ENCODE measurements around the gene FOXD3.
"Not testable (repeated sequence)": the region's sequence is repeated elsewhere in the genome, so short reads cannot be mapped to it uniquely, and the experiment has no call there.

FOXD3 gene

DNA sequence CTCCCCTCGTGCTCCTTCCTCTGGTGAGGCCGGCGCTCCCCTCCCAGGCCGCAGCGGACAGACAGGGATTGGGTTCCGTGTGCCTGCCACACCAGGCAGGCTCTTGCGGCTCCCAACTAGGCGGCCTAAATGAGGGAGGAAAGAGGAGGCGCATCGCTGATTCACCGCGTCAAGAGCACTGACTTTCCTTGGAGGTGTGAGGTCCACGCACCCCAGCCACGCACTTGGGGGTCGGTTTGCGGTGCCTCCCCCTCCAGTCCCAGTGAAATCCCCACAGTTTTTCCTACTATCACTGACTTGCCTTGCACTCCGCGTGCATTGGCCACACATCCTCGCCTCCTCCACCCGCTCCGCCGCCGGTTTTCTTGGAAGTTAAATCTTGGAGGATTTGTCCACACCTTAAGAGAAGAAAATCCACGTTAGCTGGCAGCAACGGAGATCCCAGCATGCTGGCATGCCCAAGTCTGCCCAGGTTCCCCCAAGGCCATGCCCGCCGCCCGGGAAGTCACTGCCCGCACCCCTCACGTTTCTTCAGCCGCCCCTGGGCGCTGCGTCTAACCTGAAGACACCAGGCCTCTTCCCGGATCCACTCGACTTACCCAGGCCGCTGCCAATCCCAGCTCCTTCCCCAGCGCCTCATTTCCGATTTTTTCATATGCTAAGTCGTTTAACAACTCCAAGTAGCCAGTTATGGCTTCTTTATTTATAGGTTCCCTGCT is 1.1 kb upstream of the FOXD3 start:
- peak; percentile 42 for DNase-seq (ENCODE audit: low read depth, low spot score)

DNA sequence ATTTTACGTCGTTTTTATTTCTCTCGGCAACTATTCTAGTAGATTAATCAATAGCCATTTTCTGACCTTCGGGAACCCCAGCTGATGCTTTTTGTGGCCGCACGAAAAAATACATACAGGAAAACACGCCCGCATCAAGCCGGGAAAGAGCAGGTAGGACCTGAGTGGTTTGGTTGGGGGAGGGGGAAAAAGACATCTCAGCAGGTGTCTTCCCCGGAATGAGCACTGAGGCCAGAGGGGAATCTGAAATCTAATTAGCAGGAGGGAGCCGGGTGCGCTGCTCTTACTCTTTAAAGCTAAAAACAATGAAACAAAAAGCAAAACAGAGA is 618 bp upstream of the FOXD3 start:
- DNase-seq (ENCODE audit: low read depth, low spot score): peak; percentile 58

DNA sequence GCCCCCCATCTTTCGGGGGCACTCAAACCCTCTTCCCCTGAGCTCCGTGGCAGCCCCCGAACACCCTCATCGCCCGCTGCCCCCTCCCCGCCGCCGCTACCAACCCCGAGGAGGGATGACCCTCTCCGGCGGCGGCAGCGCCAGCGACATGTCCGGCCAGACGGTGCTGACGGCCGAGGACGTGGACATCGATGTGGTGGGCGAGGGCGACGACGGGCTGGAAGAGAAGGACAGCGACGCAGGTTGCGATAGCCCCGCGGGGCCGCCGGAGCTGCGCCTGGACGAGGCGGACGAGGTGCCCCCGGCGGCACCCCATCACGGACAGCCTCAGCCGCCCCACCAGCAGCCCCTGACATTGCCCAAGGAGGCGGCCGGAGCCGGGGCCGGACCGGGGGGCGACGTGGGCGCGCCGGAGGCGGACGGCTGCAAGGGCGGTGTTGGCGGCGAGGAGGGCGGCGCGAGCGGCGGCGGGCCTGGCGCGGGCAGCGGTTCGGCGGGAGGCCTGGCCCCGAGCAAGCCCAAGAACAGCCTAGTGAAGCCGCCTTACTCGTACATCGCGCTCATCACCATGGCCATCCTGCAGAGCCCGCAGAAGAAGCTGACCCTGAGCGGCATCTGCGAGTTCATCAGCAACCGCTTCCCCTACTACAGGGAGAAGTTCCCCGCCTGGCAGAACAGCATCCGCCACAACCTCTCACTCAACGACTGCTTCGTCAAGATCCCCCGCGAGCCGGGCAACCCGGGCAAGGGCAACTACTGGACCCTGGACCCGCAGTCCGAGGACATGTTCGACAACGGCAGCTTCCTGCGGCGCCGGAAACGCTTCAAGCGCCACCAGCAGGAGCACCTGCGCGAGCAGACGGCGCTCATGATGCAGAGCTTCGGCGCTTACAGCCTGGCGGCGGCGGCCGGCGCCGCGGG is 837 bp downstream of the FOXD3 start:
- DNase-seq (ENCODE audit: low read depth, low spot score): peak; percentile 67

DNA sequence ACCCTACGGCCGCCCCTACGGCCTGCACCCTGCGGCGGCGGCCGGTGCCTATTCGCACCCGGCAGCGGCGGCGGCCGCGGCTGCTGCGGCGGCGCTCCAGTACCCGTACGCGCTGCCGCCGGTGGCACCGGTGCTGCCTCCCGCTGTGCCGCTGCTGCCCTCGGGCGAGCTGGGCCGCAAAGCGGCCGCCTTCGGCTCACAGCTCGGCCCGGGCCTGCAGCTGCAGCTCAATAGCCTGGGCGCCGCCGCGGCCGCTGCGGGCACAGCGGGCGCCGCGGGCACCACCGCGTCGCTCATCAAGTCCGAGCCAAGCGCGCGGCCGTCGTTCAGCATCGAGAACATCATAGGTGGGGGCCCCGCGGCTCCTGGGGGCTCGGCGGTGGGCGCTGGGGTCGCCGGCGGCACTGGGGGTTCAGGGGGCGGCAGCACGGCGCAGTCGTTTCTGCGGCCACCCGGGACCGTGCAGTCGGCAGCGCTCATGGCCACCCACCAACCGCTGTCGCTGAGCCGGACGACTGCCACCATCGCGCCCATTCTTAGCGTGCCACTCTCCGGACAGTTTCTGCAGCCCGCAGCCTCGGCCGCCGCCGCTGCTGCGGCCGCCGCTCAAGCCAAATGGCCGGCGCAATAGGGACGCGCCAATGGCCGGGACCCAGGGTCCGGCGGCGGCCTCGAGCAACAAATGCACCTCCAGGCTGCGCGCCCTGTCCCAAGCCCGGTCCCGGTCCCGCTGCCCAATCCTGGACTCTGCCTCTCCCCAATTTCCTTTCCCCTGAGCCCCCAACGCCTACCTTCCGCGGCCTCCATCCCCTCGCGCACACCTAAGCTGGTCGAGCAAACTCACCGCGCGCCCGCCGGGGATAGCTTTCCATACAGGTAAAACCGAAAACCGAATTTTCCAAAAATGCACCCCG is 1.8 kb downstream of the FOXD3 start:
- peak; percentile 43 for DNase-seq (ENCODE audit: low read depth, low spot score)

DNA sequence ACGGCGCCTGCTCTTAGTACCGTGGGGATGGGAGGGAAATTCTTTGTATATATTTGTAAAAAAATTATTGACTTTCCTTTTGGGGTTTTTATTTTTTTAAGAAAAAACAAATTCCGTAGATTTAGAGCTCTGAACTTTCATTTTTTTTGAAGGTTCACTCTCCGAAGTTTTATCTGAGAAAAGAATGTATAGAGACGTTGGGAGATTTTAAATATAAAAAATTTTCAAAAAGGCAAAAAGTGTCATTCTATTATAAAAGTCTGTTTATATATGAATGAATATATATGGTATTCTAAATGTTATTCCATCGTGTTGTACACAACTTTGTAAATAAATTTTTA is 2.4 kb downstream of the FOXD3 start:
- DNase-seq (ENCODE audit: low read depth, low spot score): no peak

DNA sequence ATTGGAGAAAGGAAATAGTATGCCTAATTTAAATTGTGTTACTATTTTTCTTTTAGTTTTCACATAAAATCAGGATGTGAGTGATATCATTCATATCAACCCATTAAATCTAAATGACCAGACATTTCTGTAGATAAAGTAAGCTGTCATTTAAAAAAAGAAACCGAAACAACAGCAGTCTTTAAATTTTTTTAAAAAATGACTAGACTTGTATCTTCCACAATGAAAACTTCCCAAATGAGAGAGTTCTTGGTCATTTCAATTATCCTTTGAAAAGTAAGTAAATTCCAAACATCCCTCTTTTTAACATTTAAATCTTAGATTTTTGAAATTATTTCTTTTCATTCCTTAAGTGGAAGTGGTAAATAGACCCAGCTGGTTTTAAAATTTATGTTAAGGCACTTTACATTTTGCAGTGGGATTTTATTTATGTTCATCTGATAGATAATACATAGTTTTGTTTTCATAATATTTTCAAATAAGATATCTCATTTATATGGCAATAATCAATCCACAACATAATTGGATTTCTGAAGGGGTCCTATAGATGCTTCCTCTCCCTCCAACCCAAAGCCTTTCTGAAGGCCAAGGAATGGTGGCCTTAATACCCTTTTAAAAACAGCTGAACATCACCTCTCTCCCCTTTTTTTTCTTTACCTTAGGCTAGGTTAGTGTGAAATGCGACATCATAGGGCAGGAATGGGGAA is 3.1 kb downstream of the FOXD3 start:
- no peak for DNase-seq (ENCODE audit: low read depth, low spot score)

DNA sequence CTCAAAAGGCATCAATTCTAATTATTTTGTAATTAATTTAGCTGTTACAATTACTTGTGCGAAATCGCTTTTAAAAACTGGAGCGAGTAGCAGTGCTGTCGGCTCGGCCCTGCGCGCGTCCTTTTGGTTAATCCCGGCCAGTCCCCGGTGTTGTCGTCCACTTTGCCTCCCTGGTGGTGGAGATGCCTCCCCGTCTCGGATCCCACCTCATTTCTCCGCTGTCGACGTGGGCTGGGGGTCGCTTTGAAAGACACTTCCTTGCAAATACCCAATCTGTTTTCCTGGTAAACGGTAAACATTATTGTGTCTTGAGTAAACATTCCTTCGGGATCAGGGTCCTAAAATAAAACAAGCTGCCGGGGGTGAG is 3.7 kb downstream of the FOXD3 start:
- peak; percentile 46 for DNase-seq (ENCODE audit: low read depth, low spot score)

DNA sequence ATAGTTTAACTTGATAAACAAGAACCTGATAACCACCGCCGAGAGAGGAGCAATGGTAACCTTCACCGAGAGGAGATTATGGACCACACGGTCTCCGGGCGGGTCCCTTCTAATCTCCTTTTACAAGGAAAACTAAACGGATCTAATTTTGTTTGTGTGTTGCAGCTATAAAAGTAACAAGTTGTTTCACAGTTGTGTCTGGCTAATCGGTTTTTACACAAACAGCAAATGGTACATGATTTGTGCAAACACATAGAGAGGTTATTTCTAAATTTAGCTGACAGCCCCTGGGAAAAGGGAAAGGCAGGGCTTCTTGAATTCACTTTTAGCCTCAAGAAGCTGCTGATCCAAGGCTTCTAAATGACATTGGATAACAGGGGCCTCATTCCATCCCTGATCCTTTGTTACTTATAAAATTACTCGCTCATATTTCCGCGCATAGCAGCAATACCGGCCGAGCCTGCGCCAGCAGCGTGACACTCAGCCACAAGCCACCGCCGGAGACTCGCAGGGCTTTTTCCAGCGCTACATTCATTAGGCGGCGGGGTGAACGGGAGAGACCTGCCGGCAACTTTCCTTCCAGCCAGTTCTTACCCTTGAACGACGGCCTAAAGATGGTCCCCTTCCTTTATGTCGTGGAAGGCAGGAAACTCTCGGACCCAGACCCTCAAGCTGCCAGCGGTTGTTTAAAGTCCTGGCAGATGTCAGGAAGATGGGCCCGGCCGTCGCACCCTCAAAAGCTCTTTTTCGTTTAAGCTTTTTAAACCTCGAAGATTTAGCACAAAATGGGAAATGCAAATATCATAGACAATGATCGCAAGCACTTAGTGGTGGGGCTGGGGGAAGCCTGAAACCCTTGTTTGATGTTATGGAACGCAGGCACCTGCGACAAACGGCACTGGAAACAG is 4.4 kb downstream of the FOXD3 start:
- DNase-seq (ENCODE audit: low read depth, low spot score): peak; percentile 44

DNA sequence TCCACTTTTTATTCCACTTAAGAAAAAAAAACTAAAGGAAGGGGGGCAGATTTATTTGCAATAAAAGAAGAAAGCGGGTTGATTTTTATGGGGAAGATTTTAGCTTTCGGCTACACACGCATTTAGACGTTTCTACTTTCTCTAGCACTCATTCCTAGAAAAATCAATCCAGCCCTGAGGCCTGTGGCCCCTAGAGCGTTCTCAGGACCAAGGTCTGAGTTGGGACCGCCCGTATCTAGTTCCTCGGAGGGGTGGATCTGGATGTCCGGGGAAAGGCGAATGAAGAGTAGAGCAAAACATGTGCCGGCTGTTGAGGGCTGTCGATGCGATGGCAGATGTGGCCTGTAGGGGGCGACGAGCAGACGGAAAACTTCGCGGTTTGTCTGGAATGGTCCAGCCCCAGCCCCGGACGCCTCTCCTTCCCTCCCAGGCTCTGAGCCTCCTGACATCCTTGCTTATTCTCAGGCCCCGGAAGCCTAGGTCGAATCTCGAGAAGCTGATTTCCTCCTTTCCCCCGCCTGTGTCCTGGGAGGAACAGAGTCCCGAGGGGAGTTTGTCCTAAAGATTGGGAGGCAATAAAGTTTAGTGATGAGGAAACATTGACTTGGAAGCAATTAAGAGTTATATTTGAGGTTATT is 5.2 kb downstream of the FOXD3 start:
- DNase-seq (ENCODE audit: low read depth, low spot score): peak; percentile 95

DNA sequence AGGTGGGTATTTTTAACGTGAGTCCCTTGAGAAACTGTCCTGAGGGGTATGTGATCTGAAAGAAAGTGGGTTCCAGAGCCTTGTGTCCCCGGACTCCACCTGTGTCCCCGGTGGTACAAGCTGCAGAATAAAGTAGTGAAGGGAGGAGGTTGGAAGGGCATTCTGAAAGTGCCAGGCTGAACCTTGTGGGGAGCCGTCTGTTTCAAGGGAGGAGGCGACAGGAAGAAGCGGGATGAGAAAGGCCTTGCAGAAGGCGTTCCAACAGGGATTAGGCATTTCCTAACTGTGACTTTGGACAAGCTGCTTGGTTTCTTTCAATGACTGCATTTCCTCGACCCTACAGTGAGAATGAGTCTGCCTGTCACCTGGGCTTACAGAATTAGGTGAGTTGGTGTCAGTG is 5.8 kb downstream of the FOXD3 start:
- no peak for DNase-seq (ENCODE audit: low read depth, low spot score)

DNA sequence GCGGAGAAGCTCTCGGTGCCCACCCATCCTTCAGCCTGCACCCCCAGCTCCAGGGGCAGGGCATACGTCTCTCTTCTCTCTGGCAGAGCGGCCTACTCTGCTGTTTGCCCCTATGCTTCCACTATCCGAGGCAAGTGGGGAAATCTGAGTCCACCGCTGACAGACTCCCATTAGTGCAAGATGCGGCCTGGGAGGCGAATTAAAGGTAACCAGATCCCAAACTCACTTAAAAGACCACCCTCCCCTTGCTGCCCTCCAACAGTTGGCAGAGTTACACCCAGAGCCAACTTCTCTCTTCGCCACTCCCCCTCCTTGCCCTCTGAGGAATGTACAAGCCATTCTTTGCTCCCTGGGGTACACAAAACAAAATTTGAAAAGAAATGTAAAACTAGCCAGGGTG is 6.4 kb downstream of the FOXD3 start:
- DNase-seq (ENCODE audit: low read depth, low spot score): no peak

DNA sequence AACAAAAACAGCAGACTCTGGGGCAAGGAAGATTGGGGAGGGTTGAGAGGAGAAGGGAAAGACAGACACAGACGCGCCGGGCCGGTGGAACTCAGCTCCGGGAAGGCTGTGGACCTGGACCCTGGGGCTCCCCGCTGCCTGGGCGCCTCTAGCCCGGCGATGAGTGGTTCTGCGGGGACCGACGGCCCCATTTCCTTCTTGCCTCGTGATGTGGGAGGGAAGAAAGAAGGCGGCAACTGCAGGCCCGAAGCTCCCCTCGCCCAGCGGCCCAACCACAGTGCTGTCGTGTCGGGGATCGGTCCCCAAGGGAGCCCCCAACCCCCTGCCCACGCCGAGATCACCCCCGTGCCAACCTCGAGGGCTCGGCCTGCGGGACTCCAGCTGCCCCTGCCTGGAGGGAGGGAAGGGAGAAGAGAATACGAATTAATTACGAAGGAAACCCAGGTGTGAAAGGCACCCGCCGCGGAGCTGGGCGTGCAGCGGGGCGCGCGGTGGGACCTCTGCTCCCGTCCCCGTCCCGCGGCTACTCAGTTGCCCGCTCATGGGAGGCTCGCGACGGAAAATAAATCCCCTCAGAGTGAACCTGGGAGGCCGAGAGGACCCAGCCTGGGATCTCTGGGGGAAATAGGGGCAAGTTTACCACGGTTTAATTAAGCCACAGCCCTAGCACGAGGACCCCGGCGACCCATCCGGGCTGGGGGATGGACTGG is 7.4 kb downstream of the FOXD3 start:
- peak; percentile 26 for DNase-seq (ENCODE audit: low read depth, low spot score)

DNA sequence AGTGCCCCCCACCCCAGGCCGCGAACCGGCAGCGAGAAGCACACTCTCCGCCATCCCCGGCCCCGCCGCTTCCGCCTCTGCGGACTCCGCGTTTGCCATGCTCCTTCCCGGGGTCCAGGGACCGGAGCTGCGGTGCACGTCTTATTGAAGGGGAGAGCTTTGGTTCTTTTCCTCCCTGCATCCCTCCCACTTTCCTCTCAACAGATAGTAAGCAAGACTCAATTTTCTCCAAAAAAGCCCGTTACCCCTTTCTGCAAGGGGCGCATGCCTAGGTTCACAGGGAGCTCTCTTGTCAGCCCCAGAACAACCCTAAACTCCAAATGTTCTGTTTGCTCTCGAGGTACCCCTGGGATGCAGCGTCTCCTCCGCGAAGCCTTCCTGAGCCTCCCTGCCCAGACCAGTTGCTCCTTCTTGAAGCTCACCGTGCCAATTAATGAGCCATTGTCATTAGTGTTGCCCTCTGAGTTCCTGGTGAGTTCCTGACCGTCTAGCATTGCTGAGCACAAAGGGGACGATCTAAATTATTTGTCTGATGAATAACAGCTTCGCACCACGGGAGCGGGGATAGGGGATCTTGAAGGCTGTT is 8.1 kb downstream of the FOXD3 start:
- peak; percentile 61 for DNase-seq (ENCODE audit: low read depth, low spot score)

DNA sequence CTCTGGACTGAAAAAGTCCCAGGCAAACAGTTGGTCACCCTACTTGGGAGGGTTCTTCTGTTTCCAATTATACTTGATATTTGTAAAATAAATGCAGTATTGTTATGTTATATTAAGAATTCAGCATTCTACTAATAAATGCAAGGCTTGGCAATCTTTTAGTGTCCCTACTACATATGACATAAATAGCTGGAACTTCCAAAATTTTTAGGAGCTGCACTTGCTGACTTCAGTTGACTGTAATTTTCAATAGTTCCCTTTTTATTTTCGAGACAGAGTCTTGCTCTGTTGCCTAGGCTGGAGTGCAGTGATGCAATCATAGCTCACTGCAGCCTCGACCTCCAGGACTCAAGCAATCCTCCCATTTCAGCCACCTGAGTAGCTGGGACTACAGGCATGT is 20.0 kb downstream of the FOXD3 start:
- DNase-seq (ENCODE audit: low read depth, low spot score): no peak

DNA sequence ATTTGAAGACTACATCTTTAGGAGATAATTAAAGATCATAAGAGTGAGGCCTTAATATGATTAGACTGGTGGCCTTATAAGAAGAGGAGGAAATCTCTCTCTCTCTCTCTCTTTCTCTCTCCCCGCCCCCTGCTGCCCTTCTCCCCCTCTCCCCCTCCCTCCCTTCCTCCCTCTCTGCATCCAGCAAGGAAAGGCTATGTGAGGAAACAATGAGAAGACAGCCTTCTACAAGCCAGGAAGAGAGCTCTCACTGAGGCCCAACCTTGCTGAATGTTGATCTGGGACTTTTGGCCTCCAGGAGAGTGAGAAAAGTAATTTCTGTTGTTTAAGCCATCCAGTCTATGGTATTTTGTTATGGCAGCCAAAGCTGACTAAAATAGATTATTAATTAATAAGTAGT is 21.6 kb downstream of the FOXD3 start:
- no peak for DNase-seq (ENCODE audit: low read depth, low spot score)

DNA sequence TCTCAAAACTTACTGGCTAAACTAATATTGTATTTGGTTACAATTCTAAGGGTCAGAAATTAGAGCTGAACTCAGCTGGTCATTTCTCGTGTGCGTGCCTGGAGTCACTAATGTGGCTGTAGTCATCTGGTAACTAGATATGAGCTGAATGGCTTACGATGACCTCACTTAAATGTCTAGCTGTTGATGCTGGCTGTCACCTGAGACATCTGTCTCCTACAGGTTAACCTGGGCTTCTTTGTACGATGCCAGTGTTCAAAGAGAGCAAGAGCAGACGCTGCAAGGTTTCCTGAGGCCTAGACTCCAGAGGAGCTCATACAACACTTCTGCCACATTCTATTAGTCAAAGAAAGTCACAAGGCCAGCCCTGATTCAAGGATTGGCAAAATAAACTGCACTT is 28.0 kb downstream of the FOXD3 start:
- DNase-seq (ENCODE audit: low read depth, low spot score): no peak

DNA sequence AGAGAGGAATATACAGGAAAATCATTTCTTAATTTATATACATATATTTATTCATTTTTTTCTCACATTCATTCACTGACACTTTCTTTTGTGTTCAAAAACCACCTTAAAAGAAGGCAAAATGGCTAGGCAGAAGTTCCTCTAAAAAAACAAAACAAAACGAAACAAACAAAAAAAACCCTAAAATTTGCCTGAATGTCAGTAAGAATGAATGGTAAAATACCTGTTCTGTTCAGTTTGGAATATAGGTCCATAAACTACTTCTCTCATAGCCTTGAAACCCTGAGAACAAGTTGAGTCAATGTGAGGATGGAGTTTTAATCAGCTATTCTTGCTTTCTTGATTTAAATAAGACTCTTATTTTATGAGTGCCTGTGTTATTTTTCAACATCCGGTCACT is 30.4 kb downstream of the FOXD3 start:
- DNase-seq (ENCODE audit: low read depth, low spot score): no peak

DNA sequence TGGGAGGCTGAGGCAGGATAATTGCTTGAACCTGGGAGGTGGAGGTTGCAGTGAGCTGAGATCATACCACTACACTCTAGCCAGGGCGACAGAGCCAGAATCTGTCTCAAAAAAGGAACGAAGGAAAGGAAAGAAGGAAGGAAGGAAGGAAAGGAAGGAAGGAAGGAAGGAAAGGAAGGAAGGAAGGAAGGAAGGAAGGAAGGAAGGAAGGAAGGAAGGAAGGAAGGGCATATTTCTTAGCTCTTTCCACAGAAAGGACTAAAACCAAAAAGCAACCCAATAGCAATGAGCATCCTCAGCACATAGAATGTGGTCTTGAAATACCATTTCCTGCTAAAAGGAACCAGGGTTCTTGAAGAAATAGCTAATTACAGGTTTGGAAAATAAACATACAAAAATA is 33.9 kb downstream of the FOXD3 start:
- DNase-seq (ENCODE audit: low read depth, low spot score): not testable (repeated sequence)

DNA sequence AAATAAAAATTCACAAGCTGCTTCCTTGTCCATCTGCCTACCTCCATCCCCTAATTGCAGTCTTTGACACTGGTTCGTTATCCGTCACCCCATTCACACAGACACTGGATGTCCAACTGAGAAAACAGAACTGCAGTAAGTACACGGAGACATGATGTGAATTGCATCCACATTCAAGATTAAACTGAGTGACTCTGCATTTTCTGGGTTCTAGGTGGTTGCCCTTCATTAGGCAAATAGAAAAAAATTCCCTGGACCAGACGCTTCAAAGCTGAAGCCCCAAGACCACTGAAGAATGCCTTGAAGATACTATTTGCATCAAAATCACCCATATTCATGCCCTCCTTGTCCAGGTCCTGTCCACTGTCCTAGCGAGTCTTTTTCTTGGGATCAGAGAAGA is 37.2 kb downstream of the FOXD3 start:
- DNase-seq (ENCODE audit: low read depth, low spot score): no peak
